ENCODE measurements around the gene CDC73. TPM values are rescaled to one million over a fixed set of nuclear protein-coding genes. Genes with fewer than 3 reads are reported as not detected.
"Not testable (repeated sequence)": the region's sequence is repeated elsewhere in the genome, so short reads cannot be mapped to it uniquely, and the experiment has no call there.

CDC73 gene
- total RNA-seq, 2 donors from 2014 or later = 71.8 to 76.5 TPM

DNA sequence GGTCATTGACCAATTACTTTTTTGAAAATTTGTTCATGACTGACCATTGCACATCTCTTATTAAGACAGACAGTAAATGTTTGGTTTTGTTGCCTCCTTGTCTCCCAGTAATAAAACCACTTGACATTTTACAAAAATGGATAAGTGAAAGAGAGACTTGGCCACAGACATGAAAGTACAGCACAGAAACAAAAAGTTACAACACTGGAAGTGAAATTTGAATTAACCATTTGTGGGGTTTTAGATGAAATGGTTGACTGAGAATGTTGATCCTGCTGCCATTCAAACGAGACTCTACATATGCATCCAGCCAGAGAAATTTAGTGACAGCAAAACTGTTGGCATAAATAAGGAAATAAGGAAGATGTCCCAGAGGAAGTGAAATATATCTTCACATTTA lies 143.9 kb downstream of the CDC73 start:
- ATAC-seq (no peak), DNase-seq (ENCODE audit: low spot score) (no peak)
- no peaks in the 10 kb centered on the region for H3K27me3 Mint-ChIP-seq
- H3K9me3 Mint-ChIP-seq = no peaks in the 10 kb centered on the region
- no peak overlapping the region for H3K27ac Mint-ChIP-seq
- H3K36me3 Mint-ChIP-seq = peaks cover 5% of the 10 kb centered on the region
- H3K4me3 Mint-ChIP-seq = no peak overlapping the region
- peaks cover 3 to 7% of the 10 kb centered on the region in 2 donors for H3K4me1 Mint-ChIP-seq (ENCODE audit: low read depth in 2 of 2)

DNA sequence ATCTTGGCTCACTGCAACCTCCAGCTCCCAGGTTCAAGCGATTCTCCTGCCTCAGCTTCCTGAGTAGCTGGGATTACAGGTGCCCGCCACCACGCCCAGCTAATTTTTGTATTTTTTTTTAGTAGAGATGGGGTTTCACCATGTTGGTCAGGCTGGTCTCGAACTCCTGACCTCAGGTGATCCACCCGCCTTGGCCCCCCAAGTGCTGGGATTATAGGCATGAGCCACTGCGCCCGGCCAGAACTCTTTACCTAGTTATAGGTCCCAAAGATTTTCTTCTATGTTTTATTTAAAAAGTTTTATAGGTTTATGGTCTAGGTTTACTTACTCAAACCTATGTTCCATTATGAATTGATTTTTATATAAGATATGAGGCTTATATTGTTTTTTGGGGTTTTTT lies 145.0 kb downstream of the CDC73 start:
- not testable (repeated sequence) for H3K27ac Mint-ChIP-seq; ATAC-seq; H3K9me3 Mint-ChIP-seq; H3K27me3 Mint-ChIP-seq; DNase-seq (ENCODE audit: low spot score); H3K4me3 Mint-ChIP-seq
- peaks cover 13% of the 10 kb centered on the region for H3K36me3 Mint-ChIP-seq
- peaks cover 11 to 15% of the 10 kb centered on the region in 2 donors for H3K4me1 Mint-ChIP-seq (ENCODE audit: low read depth in 2 of 2)

DNA sequence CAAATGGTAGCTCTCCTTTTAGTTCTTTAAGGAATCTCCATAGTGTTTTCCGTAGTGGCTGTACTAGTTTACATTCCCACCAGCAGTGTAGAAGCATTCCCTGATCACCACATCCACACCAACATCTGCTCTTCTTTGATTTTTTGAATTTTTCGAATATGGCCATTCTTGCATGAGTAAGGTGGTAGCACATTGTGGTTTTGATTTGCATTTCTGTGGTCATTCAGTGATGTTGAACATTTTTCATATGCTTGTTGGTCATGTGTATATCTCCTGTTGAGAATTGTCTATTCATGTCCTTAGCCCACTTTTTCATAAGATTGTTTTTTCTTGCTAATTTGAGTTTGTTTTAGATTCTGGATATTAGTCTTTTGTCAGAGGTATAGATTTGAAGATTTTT lies 149.2 kb downstream of the CDC73 start:
- Mint-ChIP-seq H3K27ac (no peak overlapping the region), H3K4me3 (no peak overlapping the region), H3K4me1 (ENCODE audit: low read depth in 2 of 2) (peaks cover 8 to 12% of the 10 kb centered on the region in 2 donors), H3K9me3 (peaks cover 4% of the 10 kb centered on the region), H3K36me3 (peaks cover 44% of the 10 kb centered on the region), H3K27me3 (no peaks in the 10 kb centered on the region)
- DNase-seq (ENCODE audit: low spot score) (no peak), ATAC-seq (no peak)

DNA sequence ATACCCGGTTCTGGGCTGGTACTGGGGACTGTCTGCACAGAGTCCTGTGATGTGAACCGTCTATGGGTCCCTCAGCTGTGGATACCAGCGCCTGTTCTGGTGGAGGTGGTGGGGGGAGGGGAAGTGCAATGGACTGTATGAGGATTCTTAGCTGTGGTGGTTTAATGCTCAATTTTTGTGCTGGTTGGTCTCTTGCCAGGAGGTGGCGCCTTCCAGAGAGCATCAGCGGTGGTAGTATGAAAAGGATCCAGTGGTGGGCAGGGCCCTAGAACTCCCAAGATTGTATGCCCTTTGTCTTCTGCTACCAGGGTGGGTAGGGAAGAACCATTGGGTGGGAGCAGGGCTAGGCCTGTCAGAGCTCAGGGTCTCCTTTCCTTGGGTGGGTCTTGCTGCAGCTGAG lies 153.9 kb downstream of the CDC73 start:
- Mint-ChIP-seq H3K27ac (no peak overlapping the region), H3K9me3 (peaks cover 4% of the 10 kb centered on the region)

GRCh38 chr1:193278968-193279367 lies 157.1 kb downstream of the CDC73 start:
- Mint-ChIP-seq H3K27ac (no peak overlapping the region), H3K4me1 (ENCODE audit: low read depth in 2 of 2) (no peaks in the 10 kb centered on the region), H3K9me3 (no peaks in the 10 kb centered on the region), H3K4me3 (no peak overlapping the region), H3K36me3 (peaks cover 16% of the 10 kb centered on the region), H3K27me3 (no peaks in the 10 kb centered on the region)
- no peak for ATAC-seq
- no peak for DNase-seq (ENCODE audit: low spot score)

More for the DNA sequence above, 153.9 kb downstream of the CDC73 start:
- ATAC-seq (no peak), DNase-seq (ENCODE audit: low spot score) (no peak)
- Mint-ChIP-seq H3K4me1 (ENCODE audit: low read depth in 2 of 2) (peaks cover 7 to 11% of the 10 kb centered on the region in 2 donors), H3K36me3 (peaks cover 44% of the 10 kb centered on the region), H3K4me3 (no peak overlapping the region), H3K27me3 (no peaks in the 10 kb centered on the region)

- Mint-ChIP-seq H3K9me3 (no peaks in the 10 kb centered on the region), H3K27ac (no peak overlapping the region), H3K36me3 (no peaks in the 10 kb centered on the region), H3K4me3 (no peak overlapping the region), H3K27me3 (no peaks in the 10 kb centered on the region), H3K4me1 (ENCODE audit: low read depth in 2 of 2) (no peaks in the 10 kb centered on the region)
- no peak for ATAC-seq
- no peak for DNase-seq (ENCODE audit: low spot score)
These were observed 160.1 kb downstream of the CDC73 start for GRCh38 chr1:193281894-193282293.

DNA sequence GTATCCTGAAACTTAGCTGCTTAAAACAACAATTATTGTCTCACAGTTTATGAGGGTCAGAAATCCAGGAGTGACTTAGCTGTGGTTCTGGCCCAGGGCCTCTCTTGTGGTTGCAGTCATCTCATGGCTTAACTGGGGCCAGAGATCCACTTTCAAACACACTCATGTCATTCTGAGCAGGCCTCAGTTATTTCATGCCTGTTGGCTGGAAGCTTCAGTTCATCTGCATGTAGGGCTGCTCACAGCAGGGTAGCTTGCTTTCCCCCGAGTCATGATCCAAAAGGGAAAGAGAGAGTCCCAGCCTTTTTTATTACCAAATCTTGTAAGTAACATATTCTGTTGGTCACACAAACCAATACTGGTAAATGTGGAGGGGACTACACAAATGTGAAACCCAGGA lies 161.2 kb downstream of the CDC73 start:
- Mint-ChIP-seq H3K9me3 (no peaks in the 10 kb centered on the region), H3K27ac (no peak overlapping the region), H3K4me3 (no peak overlapping the region), H3K36me3 (no peaks in the 10 kb centered on the region), H3K4me1 (ENCODE audit: low read depth in 2 of 2) (no peaks in the 10 kb centered on the region), H3K27me3 (no peaks in the 10 kb centered on the region)
- ATAC-seq (no peak), DNase-seq (ENCODE audit: low spot score) (no peak)

- Mint-ChIP-seq H3K4me3 (no peak overlapping the region), H3K27me3 (no peaks in the 10 kb centered on the region), H3K9me3 (no peaks in the 10 kb centered on the region), H3K4me1 (ENCODE audit: low read depth in 2 of 2) (no peaks in the 10 kb centered on the region), H3K36me3 (no peaks in the 10 kb centered on the region), H3K27ac (no peak overlapping the region)
- DNase-seq (ENCODE audit: low spot score) (no peak), ATAC-seq (no peak)
These were observed 162.4 kb downstream of the CDC73 start for GRCh38 chr1:193284219-193284618.

DNA sequence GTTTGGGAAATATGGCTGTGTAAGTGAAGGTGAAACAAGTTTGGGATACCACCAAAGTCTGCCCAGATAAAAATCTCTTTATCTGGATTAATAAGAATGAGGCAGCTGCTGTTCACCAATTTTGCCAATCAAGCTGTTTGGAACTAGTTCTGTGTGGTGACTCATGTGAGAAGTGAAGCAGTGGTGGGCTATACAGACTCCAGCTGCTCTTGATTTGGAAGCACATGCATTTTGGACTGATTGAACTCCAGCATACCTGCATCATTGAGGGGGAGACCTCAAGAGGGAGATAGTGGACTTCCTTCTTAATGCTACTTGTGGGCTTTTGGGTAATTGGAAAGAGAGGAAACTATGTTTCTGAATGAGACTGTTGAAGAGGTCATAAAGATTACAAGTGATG lies 163.8 kb downstream of the CDC73 start:
- H3K27ac Mint-ChIP-seq = no peak overlapping the region
- no peak for ATAC-seq
- no peaks in the 10 kb centered on the region for H3K9me3 Mint-ChIP-seq
- no peaks in the 10 kb centered on the region for H3K36me3 Mint-ChIP-seq
- no peak overlapping the region for H3K4me3 Mint-ChIP-seq
- DNase-seq (ENCODE audit: low spot score) = no peak
- H3K27me3 Mint-ChIP-seq = peaks cover 0 to 5% of the 10 kb centered on the region in 2 donors
- no peaks in the 10 kb centered on the region for H3K4me1 Mint-ChIP-seq (ENCODE audit: low read depth in 2 of 2)

DNA sequence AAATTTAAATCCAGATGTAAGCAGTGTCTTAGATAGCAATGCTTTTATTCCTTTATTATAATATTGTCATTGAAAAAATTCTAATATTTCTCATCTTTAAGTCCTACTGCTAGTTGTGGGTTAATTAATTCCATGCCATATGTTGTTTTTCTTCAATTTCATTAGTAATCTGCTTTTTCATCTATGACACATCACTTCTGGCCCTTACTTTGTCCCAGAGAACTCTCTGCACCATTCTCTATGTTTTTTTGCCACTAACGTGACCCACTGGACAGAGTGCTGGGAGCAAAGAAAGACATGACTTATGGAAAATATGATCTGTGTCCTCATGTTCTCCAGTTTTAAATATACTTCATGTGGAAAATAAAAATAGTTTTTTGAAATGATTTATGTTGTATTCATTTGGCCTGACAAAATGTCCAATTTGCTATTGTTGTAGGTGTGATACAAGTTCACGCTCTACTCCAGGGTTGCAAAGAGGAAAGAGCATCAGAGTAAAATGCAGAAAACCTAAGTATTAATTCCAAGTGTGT lies 166.8 kb downstream of the CDC73 start:
- H3K9me3 Mint-ChIP-seq; DNase-seq (ENCODE audit: low spot score): not testable (repeated sequence)

DNA sequence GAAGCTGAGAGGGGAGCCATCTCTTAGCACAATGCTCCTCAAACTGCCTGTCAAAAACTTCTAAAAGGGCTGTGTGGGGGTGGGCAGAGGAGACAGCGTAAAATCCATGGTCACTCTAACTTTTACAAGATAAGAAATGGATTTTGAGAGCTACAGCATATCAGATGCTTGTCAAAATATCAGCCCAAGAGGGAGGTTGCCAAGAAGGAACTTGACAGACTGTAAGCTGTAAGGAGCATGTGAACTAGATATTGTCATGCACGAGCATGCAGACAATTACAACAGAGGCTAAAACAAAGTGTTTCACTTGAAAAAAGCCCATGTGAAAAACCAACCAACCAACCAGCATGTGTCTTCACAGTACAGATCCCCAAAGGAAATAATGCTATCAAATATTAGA lies 171.9 kb downstream of the CDC73 start:
- H3K4me1 Mint-ChIP-seq (ENCODE audit: low read depth in 2 of 2) = no peaks in the 10 kb centered on the region
- H3K9me3 Mint-ChIP-seq = no peaks in the 10 kb centered on the region
- no peak overlapping the region for H3K4me3 Mint-ChIP-seq
- H3K36me3 Mint-ChIP-seq = no peaks in the 10 kb centered on the region
- no peak overlapping the region for H3K27ac Mint-ChIP-seq
- H3K27me3 Mint-ChIP-seq = peaks cover 0 to 5% of the 10 kb centered on the region in 2 donors
- DNase-seq (ENCODE audit: low spot score) = no peak
- no peak for ATAC-seq

More for the DNA sequence above, 166.8 kb downstream of the CDC73 start:
- not testable (repeated sequence) for H3K36me3 Mint-ChIP-seq; ATAC-seq; H3K27ac Mint-ChIP-seq; H3K4me3 Mint-ChIP-seq; H3K4me1 Mint-ChIP-seq (ENCODE audit: low read depth in 2 of 2); H3K27me3 Mint-ChIP-seq

DNA sequence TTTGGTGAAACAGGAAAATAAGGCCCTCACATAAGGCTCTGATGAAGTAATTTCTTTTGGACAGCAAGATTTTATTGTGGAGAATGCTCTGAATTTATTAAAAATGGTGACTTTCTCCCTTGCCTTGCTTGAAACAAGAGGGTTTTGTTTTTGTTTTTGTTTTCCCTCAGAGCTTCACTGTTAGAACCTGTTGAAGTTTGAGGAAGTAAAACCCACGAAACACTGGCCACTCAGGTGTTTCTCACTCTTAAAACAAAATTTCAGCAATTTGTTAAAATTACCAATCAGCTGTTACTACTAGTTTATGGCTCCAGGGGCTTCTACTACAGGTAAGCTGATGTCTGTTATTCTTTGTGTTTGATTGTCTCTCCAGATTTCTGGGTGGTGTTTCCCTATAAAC lies 177.2 kb downstream of the CDC73 start:
- H3K27ac Mint-ChIP-seq = no peak overlapping the region
- H3K27me3 Mint-ChIP-seq = peaks cover 2 to 4% of the 10 kb centered on the region in 2 donors
- DNase-seq (ENCODE audit: low spot score) = no peak
- ATAC-seq = no peak
- peaks cover 2% of the 10 kb centered on the region for H3K9me3 Mint-ChIP-seq
- no peak overlapping the region for H3K4me3 Mint-ChIP-seq
- H3K4me1 Mint-ChIP-seq (ENCODE audit: low read depth in 2 of 2) = no peaks in the 10 kb centered on the region
- no peaks in the 10 kb centered on the region for H3K36me3 Mint-ChIP-seq

DNA sequence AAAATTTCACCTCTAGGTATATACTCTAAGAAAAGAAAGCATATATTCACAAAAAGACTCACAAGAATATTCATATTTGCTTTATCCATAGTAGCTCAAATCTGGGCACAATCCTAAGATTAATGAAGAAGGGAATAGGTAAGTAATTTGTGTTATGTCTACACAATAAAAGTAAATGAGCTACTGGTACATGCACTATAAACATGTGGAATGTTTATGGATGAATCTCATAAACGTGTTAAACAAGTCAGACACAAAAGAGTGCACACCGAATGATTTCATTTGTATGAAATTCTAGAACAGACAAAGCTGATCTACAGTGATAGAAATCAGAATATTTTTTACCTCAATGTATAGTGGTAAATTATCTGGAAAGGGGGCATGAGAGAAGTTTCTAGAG lies 179.9 kb downstream of the CDC73 start:
- Mint-ChIP-seq H3K4me1 (ENCODE audit: low read depth in 2 of 2) (no peaks in the 10 kb centered on the region), H3K4me3 (no peak overlapping the region), H3K9me3 (peaks cover 2% of the 10 kb centered on the region), H3K27me3 (peaks cover 2 to 4% of the 10 kb centered on the region in 2 donors), H3K27ac (no peak overlapping the region), H3K36me3 (no peaks in the 10 kb centered on the region)
- no peak for DNase-seq (ENCODE audit: low spot score)
- no peak for ATAC-seq

- H3K36me3 Mint-ChIP-seq = no peaks in the 10 kb centered on the region
- H3K4me1 Mint-ChIP-seq (ENCODE audit: low read depth in 2 of 2) = no peaks in the 10 kb centered on the region
- DNase-seq (ENCODE audit: low spot score) = no peak
- H3K4me3 Mint-ChIP-seq = no peak overlapping the region
- ATAC-seq = no peak
- peaks cover 2% of the 10 kb centered on the region for H3K9me3 Mint-ChIP-seq
- no peak overlapping the region for H3K27ac Mint-ChIP-seq
- H3K27me3 Mint-ChIP-seq = peaks cover 2 to 4% of the 10 kb centered on the region in 2 donors
These were observed 182.0 kb downstream of the CDC73 start for GRCh38 chr1:193303849-193304248.

All from natural killer cell treated with Interleukin-12 subunit alpha and Interleukin-12 subunit beta and Interleukin-15 and Interleukin-18, amount 100 ng/mL, for 72 hours (primary cell).